HL-60 (cell line): ENCODE data around the gene CSRNP3.

Experiments
- DNase-seq, 2 experiments: peaks; one replicate each; pipeline ENCODE4 v3.0.0-alpha.2; 2010 to 2020; ENCODE audit warnings: low read depth in 1 of 2, low spot score in 1 of 2
- H3K27ac ChIP-seq: fragments of 250-450 bp; sonication (Bioruptor Pico); replicated peaks from 2 replicates; pipeline ENCODE4 v1.5.1; 2020; ENCODE audit warnings: mild to moderate bottlenecking, moderate library complexity
- H3K27me3 ChIP-seq: fragments of 250-450 bp; sonication (Bioruptor Pico); 2 replicates; pipeline ENCODE4 v1.5.1; 2021; ENCODE audit warnings: mild to moderate bottlenecking, moderate library complexity; ENCODE audit not compliant: insufficient read depth, poor library complexity, severe bottlenecking
- H3K4me3 ChIP-seq: replicated peaks from 2 replicates; pipeline ENCODE4 v1.5.1; 2011; ENCODE audit warnings: mild to moderate bottlenecking, control low read depth, low read length; ENCODE audit not compliant: insufficient read depth
- CTCF ChIP-seq: IDR thresholded peaks from one replicate; pipeline ENCODE4 v1.5.1; 2011; ENCODE audit warnings: low read length, control low read depth, inconsistent platforms; ENCODE audit not compliant: insufficient read depth
- GABPA ChIP-seq: IDR thresholded peaks from 2 replicates; pipeline ENCODE4 v1.6.1; 2012; ENCODE audit warnings: low read depth
- POLR2AphosphoS5 ChIP-seq: IDR thresholded peaks from 2 replicates; pipeline ENCODE4 v1.6.1; 2012; ENCODE audit warnings: low read depth
- REST ChIP-seq: IDR thresholded peaks from 2 replicates; pipeline ENCODE4 v1.6.1; 2012; ENCODE audit warnings: low read depth; ENCODE audit not compliant: insufficient replicate concordance
- SPI1 ChIP-seq: IDR thresholded peaks from 2 replicates; pipeline ENCODE4 v1.6.1; 2012; ENCODE audit warnings: low read depth, mild to moderate bottlenecking, borderline replicate concordance

Gene CSRNP3

GRCh38 chr2:165563468-165564225, 94.1 kb downstream of the CSRNP3 start:
- Histone ChIP-seq H3K27me3 (no peaks in the 10 kb centered on the region), H3K4me3 (no peak overlapping the region), H3K27ac (no peak overlapping the region)
- no peak for DNase-seq
- peak; percentile 79 for TF ChIP-seq REST
- TF ChIP-seq POLR2AphosphoS5 = no peak

GRCh38 chr2:165566008-165566407, 96.5 kb downstream of the CSRNP3 start:
- Histone ChIP-seq H3K27me3 (no peaks in the 10 kb centered on the region), H3K4me3 (no peak overlapping the region), H3K27ac (no peak overlapping the region)
- no peak for TF ChIP-seq GABPA
- TF ChIP-seq CTCF = no peak
- TF ChIP-seq SPI1 = no peak
- no peak for TF ChIP-seq REST
- DNase-seq = no peak

GRCh38 chr2:165567273-165567672, 97.8 kb downstream of the CSRNP3 start:
- Histone ChIP-seq H3K27ac (no peak overlapping the region), H3K4me3 (no peak overlapping the region), H3K27me3 (peaks cover 3% of the 10 kb centered on the region)
- no peak for DNase-seq
- TF ChIP-seq GABPA (no peak), CTCF (no peak)

- TF ChIP-seq REST = no peak
- Histone ChIP-seq H3K4me3 (no peak overlapping the region), H3K27me3 (peaks cover 3% of the 10 kb centered on the region), H3K27ac (no peak overlapping the region)
- no peak for DNase-seq
Observed at GRCh38 chr2:165568361-165568760, 98.9 kb downstream of the CSRNP3 start.
